GM19043 (cell line): Measurements from ENCODE around the gene TANC1.

ENCODE experiments used
- ATAC-seq: cut with Tn5 transposase; IDR thresholded peaks from one replicate; pipeline ENCODE4 v1.9.1; 2021; ENCODE audit warnings: low read depth; ENCODE audit not compliant: unreplicated experiment

TANC1 gene

DNA sequence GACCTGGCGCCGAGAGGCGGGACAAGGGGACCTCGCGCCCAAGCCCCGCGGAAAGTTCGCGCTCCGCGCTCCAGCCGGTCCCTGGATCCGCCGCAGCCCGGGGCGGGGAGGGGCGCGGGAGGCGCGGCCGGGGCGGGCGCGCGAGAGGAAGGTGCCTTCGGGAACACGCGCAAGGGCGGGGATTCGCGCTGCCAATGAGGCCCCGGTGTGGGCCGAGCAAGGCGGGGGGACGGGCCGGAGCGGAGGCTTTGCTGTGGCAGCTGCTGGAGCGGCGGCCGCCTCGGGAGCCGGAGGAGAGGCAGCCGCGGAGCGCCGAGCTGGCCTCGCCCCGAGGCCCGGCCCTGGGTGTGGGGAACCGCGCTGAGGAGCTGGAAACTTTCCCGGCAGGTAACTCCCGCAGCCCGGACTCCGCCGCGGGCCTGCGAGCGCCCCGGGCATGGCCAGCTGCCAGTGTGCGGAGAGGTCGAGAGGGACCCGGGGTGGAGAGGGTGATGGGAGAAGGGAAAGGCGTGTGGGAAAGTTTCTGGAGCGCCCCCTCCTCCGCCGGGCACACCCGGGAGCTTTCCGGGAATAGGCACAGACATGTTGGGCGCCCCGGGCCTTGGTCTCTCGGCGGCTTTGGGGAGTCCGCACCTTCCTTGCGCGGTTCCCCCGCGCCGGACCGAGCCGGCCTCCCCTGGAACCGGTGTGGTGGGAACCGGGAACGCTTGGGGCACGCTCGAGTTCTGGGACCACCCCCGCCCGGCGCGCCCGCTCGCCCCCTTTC is at the start of gene TANC1:
Gene TANC1, plus strand, starts transcription at position 245 of the 766 bp plus-strand sequence. CDS start 97,271 bp downstream, outside the sequence.
- ATAC-seq: peak; percentile 83

DNA sequence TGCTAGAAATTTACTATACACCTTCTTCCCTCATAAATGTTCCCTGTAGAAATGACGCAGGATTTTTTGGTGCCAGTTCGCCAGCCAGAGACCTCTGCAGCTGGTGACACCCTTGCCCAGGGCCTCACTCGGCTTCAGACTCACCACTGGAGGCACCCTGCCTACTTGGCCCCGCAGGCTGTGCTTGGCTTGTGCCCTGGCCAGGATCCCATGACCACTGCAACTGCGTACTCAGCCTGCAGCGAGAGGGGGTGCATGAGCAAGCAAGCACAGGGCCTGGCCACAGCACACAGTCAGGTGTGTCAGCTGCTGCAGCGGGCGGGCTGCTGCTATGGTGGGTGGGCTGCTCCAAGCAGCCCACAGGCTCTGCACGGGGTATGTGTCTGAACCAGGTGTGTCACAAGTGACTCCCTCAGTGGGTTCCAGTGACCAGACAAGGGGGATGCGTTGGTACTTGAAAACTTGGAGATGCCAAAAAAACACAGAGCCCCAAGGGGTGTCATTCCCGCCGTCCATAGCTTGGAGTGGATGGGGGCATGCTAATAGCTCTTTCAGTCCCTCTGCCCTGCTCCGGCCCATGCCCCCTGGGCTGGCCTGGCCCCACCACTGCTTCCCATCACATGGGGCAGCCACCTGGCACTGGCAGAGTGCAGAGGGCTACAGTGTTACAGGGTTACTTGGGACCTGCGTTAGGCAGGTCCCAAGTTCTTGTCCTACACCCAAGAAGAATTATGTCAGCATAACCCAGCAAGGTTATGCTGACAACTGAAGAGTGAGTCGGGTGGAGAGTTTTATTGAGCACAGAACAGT is 46.6 kb upstream of the TANC1 start:
- ATAC-seq: no peak

DNA sequence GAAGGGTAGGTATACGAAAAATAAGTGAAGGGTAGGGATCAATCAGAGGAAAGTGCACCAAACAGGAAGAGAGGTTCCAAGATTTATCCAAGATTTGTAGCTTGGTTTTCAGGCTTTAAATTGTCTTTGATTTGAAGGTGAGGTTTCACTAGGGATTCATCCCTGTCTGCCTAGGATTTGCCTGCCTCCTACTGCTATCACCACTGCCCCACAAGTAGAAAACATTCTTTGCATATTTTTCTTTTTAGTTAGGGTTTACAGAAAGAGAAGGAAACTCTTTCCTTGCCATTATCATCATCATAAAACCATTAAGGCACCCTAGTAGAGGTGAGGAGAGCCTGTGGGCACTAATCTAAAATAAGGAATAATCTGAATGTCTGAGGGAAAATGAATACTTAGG is 45.8 kb upstream of the TANC1 start:
- ATAC-seq: no peak

DNA sequence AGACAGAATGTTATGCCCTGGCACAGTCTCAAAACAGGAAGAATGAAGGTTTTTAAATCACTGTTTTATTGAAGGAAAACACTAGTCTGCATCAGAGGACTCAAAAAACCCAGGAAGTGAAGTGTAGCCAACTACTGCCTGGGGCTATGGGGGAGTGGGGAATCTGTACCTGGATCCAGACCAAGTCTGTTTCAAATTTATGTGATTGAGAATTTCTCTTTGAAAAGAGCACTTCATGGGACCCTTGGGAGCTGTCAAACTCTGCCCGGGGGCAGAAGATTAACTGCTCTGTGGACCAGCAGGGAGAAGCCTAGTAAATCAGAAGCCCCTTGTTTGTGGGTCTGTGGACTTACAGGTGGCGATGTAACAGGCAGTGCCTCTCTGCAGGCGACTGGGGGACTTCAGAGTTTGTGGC is 45.3 kb upstream of the TANC1 start:
- ATAC-seq: no peak

DNA sequence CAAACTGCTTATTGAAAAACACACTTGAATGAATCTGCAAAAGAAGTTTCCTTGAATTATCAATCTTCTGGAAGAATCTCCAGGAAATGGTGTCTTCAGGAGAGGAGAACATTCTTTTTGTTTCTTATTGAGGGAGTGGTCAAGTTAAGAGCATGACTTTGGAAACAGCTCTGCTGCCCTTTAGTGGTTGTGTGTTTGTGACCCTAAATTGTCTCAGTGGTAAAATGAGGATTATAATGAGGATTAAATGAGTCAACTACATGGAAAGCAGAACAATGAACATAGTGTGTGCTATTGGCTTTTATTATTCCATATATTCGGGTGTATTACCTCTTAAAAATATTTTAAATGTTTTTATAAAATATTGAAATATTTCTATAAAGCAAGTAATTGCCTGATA is 44.8 kb upstream of the TANC1 start:
- ATAC-seq: no peak

DNA sequence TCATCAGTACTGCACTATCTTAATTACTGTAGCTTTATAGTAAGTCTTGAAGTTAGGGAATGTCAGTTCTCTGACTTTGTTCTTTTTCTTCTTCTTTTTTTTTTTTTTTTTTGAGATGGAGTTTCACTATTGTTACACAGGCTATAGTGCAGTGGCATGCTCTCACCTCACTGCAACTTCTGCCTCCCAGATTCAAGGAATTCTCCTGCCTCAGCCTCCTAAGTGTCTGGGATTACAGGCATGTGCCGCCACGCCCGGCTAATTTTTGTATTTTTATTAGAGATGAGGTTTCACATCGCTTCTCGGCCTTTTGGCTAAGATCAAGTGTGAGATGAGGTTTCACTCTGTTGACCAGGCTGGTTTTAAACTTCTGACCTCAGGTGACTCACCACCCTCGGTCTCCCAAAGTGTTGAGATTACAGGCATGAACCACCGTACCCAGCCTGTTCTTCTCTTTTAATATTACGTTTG is 41.9 kb upstream of the TANC1 start:
- no peak for ATAC-seq

DNA sequence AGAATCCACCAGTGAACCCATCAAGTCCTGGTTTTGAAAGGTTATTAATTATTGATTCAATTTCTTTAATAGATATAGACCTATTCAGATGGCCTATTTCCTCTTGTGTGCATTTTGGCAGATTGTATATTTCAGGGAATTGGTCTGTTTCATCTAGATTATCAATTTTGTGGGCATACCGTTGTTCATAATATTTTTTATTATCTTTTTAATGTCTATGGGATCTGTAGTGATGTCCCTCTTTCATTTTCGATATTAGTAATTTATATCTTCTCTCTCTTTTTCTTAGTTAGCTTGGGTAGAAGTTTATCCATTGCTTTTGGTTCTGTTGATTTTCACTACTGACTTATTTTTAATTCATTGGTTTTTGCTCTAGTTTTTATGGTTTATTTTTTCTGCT is 39.9 kb upstream of the TANC1 start:
- no peak for ATAC-seq

DNA sequence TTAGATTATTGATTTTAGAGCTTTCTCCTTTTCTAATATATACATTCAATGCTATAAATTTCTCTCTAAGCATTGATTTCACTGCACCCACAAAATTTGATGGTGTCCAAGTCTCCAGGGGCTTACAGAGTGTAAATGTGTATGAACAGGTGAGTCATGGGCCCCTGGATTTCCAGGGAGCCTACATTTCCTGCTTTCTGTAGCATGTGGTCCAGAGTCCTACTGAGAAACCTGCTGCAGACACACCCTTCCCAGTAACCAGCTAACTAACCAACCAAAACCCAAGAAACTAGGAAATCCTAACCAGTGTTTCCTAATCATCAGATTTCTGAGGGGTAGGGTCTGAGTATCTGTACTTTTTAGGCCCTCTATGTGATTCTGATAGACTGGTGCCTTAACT is 39.5 kb upstream of the TANC1 start:
- no peak for ATAC-seq

DNA sequence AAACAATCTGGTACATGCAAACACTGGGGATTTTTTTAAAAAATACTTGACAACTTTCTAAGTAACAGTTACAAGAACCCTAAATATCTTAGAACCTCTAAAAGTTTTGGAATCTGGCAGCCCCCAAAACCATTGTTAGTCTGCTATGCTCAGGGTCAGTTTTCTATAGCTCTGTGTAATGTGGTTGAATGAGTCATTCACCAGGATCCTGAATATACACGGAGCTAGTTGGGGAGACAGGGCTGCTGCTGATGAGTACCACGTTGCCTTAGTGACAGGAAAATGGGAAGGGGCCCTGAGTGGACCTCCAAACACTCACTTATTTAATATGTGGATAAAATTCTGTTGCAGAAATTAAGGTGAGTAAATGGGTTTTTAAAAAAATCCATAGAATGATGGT is 36.9 kb upstream of the TANC1 start:
- ATAC-seq: no peak

DNA sequence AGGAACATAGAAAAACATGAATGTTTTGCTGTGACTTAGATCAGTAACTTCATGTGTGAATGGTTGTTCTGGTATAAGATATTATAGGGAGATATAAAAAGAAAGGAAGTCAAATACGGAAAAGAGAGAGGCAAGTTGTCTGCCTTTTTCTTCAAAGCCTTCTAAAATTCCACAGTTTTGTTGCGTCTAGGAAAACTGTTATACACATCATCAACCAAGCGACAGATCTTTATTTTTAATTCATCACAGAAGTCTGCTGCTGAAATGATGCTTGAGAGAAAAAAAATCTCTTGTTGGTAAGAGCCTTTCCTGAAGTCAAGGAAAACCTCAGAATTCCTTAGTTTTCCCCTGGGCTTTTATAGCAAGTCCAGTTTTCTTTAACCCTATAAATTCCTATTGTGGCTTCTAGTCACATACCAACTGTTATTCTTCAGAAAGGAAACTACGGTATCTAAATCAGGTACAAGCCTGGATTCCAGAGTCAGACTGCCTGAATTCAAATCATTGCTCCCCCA is 36.3 kb upstream of the TANC1 start:
- ATAC-seq: no peak

DNA sequence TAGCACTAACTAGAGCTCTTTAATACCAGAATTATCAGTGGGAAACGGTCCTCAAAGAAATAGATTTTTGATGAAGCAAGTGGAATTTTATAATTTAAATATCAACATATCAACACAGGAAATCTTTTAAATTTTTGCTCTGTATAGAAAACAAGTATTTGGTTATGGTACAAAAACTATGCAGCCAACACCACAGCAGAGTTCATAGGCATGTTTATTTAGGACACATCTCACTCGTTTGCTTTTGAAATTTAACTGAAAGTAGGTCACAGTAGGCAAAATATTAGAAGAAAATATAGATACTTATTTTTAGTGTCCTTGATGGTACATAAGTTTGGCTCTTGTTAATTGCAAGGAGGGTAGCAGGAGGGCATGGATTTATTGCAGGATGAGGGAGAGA is 34.3 kb upstream of the TANC1 start:
- ATAC-seq: no peak

DNA sequence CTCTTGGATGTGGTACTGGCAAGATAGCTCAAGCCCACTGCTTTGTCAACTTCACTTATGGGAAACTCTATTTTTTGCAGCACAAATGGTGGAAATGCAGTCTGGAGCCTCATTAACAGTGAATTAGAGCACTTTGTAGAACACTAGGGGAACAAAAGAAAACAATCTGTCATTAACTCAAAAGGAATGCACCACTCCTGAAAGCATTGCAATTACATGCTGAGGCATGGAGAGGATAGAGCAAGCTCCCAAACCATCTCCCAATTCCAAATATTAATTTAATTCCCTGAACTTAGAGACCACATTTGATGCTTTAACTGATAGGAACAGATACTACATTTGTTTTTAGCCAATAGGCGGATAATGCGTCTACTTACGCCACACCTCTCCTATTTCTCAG is 32.8 kb upstream of the TANC1 start:
- no peak for ATAC-seq

DNA sequence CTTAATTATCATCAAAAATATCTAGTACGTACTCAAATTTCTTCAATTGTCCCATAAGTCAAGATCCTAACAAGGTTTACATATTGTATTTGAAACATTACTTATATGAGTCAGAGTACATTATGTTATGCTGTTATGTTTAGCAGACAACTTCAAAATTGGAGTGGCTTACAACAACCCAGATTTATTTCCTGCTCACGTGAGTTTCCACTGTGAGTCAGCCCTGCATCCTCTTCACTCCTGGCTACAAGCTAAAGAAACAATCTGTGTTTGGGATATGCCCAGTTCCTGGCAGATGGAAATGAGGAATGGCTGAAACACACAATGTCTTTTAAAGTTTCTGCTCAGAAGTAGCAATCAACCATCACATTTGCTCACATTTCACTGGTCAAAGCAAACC is 31.5 kb upstream of the TANC1 start:
- ATAC-seq: no peak

DNA sequence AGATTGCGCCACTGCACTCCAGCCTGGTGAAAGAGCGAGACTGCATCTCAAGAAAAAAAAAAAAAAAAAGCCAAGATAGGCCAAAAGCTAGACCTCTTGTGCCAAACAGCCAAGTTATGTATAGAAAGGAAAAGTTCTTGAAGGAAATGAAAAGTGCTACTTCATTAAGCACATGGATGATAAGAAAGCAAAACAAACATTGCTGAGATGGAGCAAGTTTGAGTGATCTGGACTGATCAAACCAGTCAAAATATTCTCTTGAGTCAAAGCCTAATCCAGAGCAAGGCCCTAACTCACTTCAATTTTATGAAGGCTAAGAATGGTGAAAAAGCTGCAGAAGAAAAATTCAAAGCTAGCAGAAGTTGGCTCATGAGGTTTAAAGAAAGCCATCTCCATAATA is 28.1 kb upstream of the TANC1 start:
- no peak for ATAC-seq

DNA sequence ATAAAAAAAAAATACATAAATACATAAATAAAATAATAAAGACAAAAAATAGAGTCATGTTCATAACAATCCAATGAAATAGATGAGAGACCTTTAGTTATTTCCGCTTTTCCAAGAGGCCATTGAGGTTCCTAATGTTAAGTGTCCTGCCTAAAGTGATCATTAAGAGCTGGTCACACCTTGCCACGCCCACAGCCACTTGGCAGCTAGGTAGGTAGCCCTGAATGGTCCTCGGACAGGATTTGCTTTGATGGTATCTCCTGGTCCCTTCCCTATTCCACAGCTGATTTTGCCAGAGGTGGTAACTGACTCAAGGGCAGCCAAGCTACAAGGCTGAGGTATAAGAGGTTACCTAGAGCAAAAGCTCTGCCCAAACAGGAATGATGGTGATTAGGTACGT is 24.5 kb upstream of the TANC1 start:
- no peak for ATAC-seq

DNA sequence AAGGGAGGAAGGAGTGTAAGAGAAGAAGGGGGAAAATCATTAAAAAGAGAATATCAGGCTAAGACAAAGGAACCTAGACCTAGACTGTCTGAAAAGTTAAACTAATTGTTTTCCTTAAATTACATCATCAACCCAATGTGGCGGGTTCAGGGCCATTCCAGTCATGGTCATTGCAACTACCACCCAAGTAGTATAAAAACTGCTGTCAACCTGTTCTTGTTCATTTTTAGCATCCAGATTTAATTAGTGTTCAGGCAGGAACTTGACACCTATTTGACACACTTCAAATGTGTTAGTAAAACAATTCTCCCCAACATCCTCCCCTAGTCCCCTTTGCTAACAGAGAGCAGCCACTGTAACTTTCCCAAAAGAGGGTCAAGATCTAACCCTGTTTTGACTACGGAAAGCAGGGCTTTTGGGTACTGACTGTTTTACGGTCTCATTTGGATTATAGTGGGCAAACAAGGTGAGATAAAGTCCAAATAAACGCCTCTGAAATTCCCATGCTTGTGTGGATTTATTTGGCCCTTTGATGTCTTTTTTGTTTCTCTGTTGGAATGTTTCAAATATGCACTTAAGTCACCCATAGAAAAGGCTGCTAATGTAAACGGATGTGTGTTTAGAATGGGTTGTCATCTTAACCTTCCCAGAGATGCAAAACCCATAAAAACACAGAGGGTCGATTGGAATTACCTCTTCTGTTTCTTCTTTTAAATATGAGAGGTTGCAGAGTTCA is 19.3 kb upstream of the TANC1 start:
- no peak for ATAC-seq

DNA sequence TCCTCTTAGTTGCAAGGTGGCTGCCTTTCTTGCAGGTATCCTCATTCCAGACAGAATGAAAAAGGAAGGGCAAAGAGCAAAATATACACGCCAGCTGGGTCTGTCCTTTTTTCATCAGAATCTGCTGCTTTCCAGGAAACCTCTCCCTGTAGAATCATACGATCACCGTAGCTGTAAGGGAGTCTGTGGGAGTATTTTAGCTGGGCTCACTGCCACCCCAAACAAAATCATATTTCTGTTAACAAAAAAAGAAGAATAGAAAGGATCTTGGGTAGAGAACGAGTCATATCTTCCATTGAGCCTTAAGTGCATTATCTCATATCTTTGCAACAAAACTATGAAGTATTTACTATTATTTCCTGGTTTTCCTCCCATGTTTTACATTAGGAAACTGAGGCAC is 15.0 kb upstream of the TANC1 start:
- ATAC-seq: no peak

DNA sequence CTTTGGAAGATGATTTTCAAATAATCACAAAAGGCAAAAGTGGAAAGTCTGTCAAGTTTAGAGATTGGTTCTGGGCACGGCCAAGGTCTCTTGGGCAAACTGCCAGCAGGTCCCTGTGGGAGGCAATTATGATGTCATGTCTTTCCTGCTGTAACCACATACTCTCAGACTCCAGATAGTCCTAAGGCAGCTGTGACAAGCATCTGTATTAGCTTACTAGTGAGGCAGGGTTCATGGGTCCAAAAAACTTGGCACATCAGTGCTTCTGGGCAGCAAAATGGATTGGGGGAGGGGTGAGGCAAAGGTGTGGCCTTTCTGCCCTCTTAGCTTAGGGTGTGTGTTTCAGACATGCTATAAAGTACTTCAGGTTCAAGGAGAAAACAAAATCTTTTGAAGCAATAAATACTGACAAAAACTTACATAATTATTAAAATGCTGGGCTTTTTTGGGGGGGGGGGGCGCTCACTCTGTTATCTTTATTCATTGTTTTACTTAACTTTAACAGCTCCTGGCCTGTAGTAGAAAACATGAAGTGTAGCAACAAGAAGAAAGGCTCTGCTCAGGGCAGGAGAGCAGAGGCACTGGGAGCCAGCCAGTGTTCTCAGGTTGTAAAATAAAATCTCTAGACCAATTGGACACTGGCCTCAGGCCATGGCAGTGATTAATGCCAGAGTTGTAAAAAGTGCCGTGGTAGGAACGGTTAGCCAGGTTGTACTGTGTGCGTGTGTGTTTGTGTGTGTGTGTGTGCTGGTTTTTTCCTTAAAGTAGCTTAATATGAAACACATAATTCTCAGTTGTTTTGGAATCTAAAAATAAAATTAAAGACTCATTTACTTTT is 14.3 kb upstream of the TANC1 start:
- ATAC-seq: no peak

DNA sequence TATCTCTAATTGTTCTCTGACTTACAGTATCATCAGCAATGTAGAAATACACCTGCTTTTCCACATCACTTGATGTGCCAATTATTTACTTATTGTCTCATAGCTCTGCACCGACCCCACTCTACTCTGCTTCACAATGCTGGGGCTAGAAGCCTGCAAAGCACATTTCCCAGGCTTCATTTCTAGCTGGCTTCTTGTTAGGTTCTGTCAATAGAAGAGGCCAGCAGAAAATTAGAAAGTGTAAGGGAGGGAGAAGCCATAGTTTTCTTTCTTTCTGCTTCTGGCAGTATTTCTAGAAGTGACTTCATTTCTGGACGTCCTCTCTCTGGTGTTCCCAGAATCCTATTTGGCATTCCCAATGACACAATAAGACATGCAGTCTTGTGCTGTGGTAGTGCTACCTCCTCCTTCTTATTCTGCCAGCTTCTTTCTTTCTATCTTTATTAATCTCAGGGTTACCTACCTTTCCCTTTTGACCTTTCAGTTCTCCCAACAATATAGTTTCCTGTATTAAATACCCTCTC is 12.5 kb upstream of the TANC1 start:
- ATAC-seq: no peak

DNA sequence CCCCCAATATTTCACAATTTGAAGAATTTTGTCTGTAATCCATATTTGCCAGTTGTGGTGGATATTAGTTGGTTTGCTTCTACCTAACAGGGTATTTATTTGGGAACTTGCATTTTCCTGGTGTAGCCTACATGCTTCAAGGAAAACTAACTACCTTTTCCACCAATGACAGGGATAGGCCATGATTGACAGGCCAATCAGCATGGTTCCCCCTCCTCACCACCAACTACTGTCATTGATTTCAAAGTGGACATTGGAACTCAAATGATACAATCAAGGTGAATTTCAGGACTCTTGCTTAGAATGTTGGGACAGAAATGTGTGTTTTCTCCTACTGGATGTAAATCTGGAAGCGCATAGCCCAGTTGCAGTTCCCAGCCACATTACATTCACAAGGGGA is 10.1 kb upstream of the TANC1 start:
- no peak for ATAC-seq
